Stimulated activated CD4-positive, alpha-beta T cell treated with anti-CD3 and anti-CD28 coated beads, Interleukin-4, amount 100 ng/mL, for 1 hour (primary cell): ENCODE data around the gene CYP11A1.
"Not testable (repeated sequence)": the region's sequence is repeated elsewhere in the genome, so short reads cannot be mapped to it uniquely, and the experiment has no call there.

ENCODE experiments used
- DNase-seq: peaks from one replicate; pipeline ENCODE4 v3.0.0-alpha.2; 2020

The CYP11A1 gene

GRCh38 chr15:74400313-74400860 lies 32.9 kb upstream of the CYP11A1 start:
- peak; percentile 23 for DNase-seq

GRCh38 chr15:74399511-74400312 lies 32.3 kb upstream of the CYP11A1 start:
- peak; percentile 40 for DNase-seq

- DNase-seq: no peak
Measured at GRCh38 chr15:74399100-74399499, 31.7 kb upstream of the CYP11A1 start.

- DNase-seq: no peak
Measured at GRCh38 chr15:74398183-74398582, 30.7 kb upstream of the CYP11A1 start.

- no peak for DNase-seq
Measured at GRCh38 chr15:74397239-74398068, 30.0 kb upstream of the CYP11A1 start.

GRCh38 chr15:74396445-74397238 lies 29.2 kb upstream of the CYP11A1 start:
- DNase-seq: peak; percentile 62

DNA sequence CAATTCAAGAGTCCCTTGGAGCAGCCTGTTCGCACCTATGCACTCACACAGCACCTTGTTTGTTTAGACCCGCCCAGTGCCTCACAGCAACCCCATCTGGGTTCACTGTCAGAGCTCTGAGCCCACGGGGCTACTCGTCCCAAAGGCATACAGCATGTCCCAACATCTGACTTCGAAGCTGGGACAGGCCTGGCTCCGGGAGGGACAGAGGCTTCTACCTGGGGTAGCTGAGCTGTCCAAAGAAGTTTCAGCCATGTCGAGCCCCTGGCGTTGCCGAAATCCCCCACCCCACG lies 28.6 kb upstream of the CYP11A1 start:
- DNase-seq: no peak

- DNase-seq: no peak
Measured at GRCh38 chr15:74395319-74396145, 28.1 kb upstream of the CYP11A1 start.

GRCh38 chr15:74394090-74394846 lies 26.8 kb upstream of the CYP11A1 start:
- no peak for DNase-seq

DNA sequence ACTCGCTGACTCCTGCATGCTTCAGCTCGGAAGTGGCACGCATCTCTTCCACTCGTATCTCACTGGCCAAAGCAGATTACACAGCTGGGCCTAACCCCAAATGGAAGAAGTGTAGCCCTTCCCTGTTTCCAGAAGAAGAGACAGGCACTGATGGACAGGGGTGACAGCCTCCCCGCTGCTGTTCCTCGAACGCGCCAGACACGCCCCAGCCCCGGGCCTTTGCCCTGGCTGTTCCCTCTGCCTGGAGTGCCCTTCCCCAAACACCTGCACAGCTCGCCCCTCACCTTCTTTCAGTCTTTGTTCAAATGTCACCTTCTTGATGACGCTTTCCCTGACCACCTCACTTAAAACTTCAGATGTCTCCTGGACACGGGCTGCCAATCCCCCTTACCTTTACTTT lies 26.0 kb upstream of the CYP11A1 start:
- no peak for DNase-seq

DNA sequence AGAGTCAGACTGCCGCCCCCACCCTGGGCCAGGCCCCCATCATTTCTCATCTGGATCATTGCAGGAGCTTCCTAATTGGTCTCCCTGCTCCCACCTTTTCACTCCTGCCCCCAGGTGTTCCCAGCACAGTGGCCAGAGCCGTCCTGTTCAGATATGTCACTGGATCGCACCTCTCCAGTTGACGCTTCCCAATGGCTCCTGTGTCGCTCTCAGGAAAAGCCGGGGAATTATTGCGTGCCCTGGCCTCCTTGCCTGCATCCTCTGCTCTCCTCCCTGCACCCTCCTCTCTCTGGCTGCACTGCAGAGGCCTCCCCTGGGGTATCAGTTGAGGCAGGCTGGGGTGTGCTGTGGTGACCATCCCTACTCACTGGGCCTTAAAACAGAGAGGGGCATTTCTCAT lies 25.5 kb upstream of the CYP11A1 start:
- no peak for DNase-seq

GRCh38 chr15:74392451-74392830 lies 25.0 kb upstream of the CYP11A1 start:
- no peak for DNase-seq

DNA sequence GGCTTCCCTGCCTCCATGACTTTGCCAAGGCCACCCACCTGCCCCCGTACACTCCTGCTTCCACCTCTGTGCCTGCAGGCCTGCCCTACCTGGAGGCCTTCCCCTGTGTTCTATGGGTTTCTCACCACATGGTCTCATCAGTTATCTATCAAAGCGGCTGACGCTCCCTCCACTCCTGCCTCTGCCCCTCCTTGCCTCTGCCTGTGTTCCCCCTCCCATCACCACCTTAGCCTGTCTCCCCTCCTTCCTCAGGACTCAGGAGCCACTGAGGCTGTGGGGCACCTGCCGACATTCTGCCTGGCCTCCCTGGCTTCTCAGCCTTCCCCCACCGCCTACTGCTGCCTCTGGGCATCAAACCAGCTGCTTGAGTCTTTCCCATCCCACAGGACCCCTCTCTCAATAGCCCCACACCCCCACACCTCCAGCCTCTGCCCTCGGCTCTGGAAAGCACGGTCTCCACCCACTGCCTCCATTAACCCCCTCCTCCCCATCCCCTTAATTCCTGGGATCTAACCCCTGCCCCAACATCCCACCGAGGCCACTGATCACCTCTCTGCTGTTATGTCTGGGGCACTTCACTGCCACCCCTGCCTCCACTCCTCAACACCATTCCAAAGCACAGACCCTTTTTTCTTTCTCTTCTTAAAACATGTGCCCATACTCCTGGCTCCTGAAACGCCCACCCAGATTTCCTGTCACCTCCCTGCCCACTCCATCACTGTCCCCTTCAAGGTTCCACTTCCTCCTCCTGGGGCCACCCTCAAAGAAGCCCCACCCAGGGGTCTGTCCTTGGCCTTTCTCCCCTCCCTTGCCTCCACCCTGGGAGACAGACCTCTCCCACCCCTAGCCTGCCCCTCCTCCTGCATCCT lies 24.4 kb upstream of the CYP11A1 start:
- DNase-seq: no peak

DNA sequence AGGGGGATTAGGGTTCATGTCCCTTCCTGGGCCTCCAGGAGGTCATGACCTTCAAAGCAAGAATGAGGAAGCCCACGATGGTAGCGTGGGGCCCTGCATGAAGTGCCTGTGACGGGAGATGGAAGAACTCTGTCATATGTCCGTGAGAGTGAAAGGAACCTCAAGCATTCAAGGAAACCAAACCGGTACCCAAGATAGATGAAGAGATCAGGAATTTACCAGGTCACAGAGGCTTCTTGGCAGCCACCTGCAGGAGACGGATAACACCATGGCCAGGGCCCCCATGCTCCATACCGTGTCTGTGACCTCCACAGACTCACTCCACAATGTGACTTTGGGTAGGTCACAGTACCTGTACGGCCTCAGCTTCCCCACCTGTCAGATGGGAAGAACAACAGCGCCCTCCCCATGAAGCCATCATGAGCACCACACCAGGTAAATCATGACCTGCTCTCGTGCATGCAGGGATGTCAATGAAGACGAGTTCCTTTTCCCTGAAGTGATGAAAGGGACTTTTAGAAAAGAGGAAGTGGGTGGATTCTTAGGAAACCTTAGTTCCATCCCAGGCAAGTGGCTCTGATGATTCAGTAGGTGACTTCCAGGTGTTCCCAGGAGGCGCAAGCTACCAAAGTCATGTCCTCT lies 23.3 kb upstream of the CYP11A1 start:
- DNase-seq: no peak

- not testable (repeated sequence) for DNase-seq
Measured at GRCh38 chr15:74390049-74390646, 22.7 kb upstream of the CYP11A1 start.

DNA sequence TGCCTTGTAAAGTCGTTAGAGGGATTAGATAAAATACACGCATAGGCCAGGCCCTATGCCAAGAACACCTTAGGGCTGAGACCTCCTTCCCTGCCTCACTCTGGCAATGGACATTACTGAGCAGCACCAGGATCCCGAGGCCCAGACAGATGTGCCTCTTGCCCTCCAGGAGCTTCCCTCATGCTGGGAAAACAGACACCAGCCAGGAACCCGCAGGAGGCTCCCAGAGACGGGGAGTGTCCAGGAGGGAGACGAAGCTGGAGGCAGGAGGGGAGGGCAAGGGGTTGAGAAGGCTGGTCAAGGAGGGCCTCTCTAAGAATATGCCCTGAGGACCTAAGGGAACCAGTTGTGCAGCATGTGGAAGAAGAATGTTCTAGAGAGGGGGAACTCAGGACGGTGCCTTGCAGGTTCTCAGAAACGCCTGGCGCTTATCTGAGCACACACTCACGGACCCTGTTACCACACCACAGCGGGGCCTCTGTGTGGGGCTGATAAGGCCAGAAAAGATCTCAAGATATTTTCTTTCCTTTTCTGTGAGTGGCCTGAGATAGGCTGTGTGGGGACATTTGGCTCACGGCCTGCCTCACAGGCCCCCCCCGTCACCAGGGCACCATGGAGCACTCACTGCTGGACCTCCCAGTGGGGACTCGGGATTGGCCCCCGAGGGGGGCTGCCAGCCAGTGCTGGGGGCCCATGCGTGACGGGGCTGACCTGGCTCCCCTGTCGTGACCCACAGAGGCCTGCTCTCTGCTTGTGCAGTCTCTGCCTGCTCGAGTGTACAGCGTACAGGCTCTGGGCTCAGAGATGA lies 22.0 kb upstream of the CYP11A1 start:
- no peak for DNase-seq

- DNase-seq: no peak
Measured at GRCh38 chr15:74388363-74388951, 21.0 kb upstream of the CYP11A1 start.
